Loucy (cell line): ENCODE results near the gene KRTAP10-2.
"Not testable (repeated sequence)": the region's sequence is repeated elsewhere in the genome, so short reads cannot be mapped to it uniquely, and the experiment has no call there.

Experiments used
- H2AFZ ChIP-seq: fragments of 200-600 bp; sonication (generic); 2 replicates; pipeline ENCODE4 v1.6.0; 2016; ENCODE audit warnings: antibody characterized with exemption, mild to moderate bottlenecking, low read length, moderate library complexity
- H3F3A ChIP-seq: fragments of 200-600 bp; 2 replicates; pipeline ENCODE4 v1.6.0; 2016; ENCODE audit warnings: antibody characterized with exemption, low read depth, mild to moderate bottlenecking
- H3K27me3 ChIP-seq: fragments of 200-600 bp; sonication (generic); 2 replicates; pipeline ENCODE4 v1.6.1; 2014; ENCODE audit warnings: low read length, mild to moderate bottlenecking; ENCODE audit not compliant: insufficient read depth, poor library complexity, severe bottlenecking
- H3K36me3 ChIP-seq: fragments of 200-600 bp; sonication (generic); 2 replicates; pipeline ENCODE4 v1.6.1; 2016; ENCODE audit warnings: low read length; ENCODE audit not compliant: insufficient read depth
- H3K4me1 ChIP-seq: fragments of 200-600 bp; sonication (generic); 2 replicates; pipeline ENCODE4 v1.5.1; 2014; ENCODE audit warnings: low read length, mild to moderate bottlenecking; ENCODE audit not compliant: insufficient read depth, poor library complexity, severe bottlenecking
- H3K4me2 ChIP-seq: fragments of 200-600 bp; sonication (generic); 2 replicates; pipeline ENCODE4 v1.6.0; 2014; ENCODE audit warnings: antibody characterized with exemption, low read length, low read depth, mild to moderate bottlenecking; ENCODE audit not compliant: poor library complexity, severe bottlenecking
- H3K4me3 ChIP-seq: fragments of 200-600 bp; sonication (generic); 2 replicates; pipeline ENCODE4 v1.5.1; 2014; ENCODE audit warnings: low read length, mild to moderate bottlenecking, mixed read lengths; ENCODE audit not compliant: poor library complexity, severe bottlenecking
- H3K79me2 ChIP-seq: fragments of 200-600 bp; sonication (generic); 2 replicates; pipeline ENCODE4 v1.6.1; 2014; ENCODE audit warnings: low read length; ENCODE audit not compliant: insufficient read depth
- H3K9ac ChIP-seq: fragments of 200-600 bp; sonication (generic); 2 replicates; pipeline ENCODE4 v1.6.0; 2014; ENCODE audit warnings: mild to moderate bottlenecking, low read depth, low read length, moderate library complexity; ENCODE audit not compliant: poor library complexity, severe bottlenecking
- H3K9me2 ChIP-seq: fragments of 200-600 bp; sonication (generic); replicated peaks from 2 replicates; pipeline ENCODE4 v1.6.1; 2016; ENCODE audit warnings: low read depth, low read length, mixed read lengths
- H3K9me3 ChIP-seq: fragments of 200-600 bp; sonication (generic); 2 replicates; pipeline ENCODE4 v1.6.1; 2014; ENCODE audit warnings: mild to moderate bottlenecking, antibody characterized with exemption, low read length, low read depth; ENCODE audit not compliant: insufficient read depth
- H4K20me1 ChIP-seq: fragments of 200-600 bp; sonication (generic); 2 replicates; pipeline ENCODE4 v1.6.0; 2014; ENCODE audit warnings: antibody characterized with exemption, low read length, mild to moderate bottlenecking; ENCODE audit not compliant: insufficient read depth, poor library complexity, severe bottlenecking
- CTCF ChIP-seq: fragments of 200-600 bp; sonication (generic); conservative IDR thresholded peaks from 2 replicates; pipeline ENCODE4 v1.5.1; 2014; ENCODE audit warnings: mild to moderate bottlenecking, antibody characterized with exemption, low read length
- EZH2phosphoT487 ChIP-seq: fragments of 200-600 bp; IDR thresholded peaks from 2 replicates; pipeline ENCODE4 v1.6.1; 2018; ENCODE audit warnings: antibody characterized with exemption, mild to moderate bottlenecking, moderate library complexity, borderline replicate concordance

KRTAP10-2 gene

GRCh38 chr21:44506279-44507255, 44.7 kb downstream of the KRTAP10-2 start:
- Histone ChIP-seq H3K79me2 (no peaks in the 10 kb centered on the region), H3K4me3 (no peak overlapping the region), H3K4me1 (no peaks in the 10 kb centered on the region), H4K20me1 (no peaks in the 10 kb centered on the region), H2AFZ (no peak overlapping the region), H3K4me2 (no peak overlapping the region), H3K27me3 (no peaks in the 10 kb centered on the region), H3K9me2 (no peaks in the 10 kb centered on the region), H3K9me3 (no peaks in the 10 kb centered on the region), H3F3A (no peaks in the 10 kb centered on the region), H3K9ac (no peak overlapping the region), H3K36me3 (no peaks in the 10 kb centered on the region)
- no peak for TF ChIP-seq EZH2phosphoT487
- TF ChIP-seq CTCF, result no peak

GRCh38 chr21:44505673-44506278, 45.5 kb downstream of the KRTAP10-2 start:
- no peaks in the 10 kb centered on the region for H3F3A ChIP-seq
- no peaks in the 10 kb centered on the region for H3K4me1 ChIP-seq
- no peaks in the 10 kb centered on the region for H3K36me3 ChIP-seq
- no peaks in the 10 kb centered on the region for H3K27me3 ChIP-seq
- no peak overlapping the region for H3K4me3 ChIP-seq
- H3K9me2 ChIP-seq, result no peaks in the 10 kb centered on the region
- no peak overlapping the region for H3K9ac ChIP-seq
- H4K20me1 ChIP-seq, result no peaks in the 10 kb centered on the region
- no peak overlapping the region for H3K4me2 ChIP-seq
- no peak for TF ChIP-seq EZH2phosphoT487
- no peak for TF ChIP-seq CTCF
- no peaks in the 10 kb centered on the region for H3K9me3 ChIP-seq
- H3K79me2 ChIP-seq, result no peaks in the 10 kb centered on the region
- H2AFZ ChIP-seq, result no peak overlapping the region

GRCh38 chr21:44503901-44504399, 47.4 kb downstream of the KRTAP10-2 start:
- Histone ChIP-seq H3K36me3 (no peaks in the 10 kb centered on the region), H3K27me3 (no peaks in the 10 kb centered on the region), H3K4me2 (no peak overlapping the region)

GRCh38 chr21:44503006-44503889, 48.1 kb downstream of the KRTAP10-2 start:
- H3K9me2 ChIP-seq, H3K79me2 ChIP-seq, H3K9me3 ChIP-seq, H3F3A ChIP-seq, H3K27me3 ChIP-seq, H2AFZ ChIP-seq, H3K4me2 ChIP-seq, H4K20me1 ChIP-seq, H3K4me1 ChIP-seq, H3K9ac ChIP-seq, H3K4me3 ChIP-seq, H3K36me3 ChIP-seq: not testable (repeated sequence)

More at GRCh38 chr21:44503901-44504399, 47.4 kb downstream of the KRTAP10-2 start:
- no peaks in the 10 kb centered on the region for H3K9me2 ChIP-seq
- no peaks in the 10 kb centered on the region for H3F3A ChIP-seq
- no peak for TF ChIP-seq CTCF
- TF ChIP-seq EZH2phosphoT487, result no peak
- no peaks in the 10 kb centered on the region for H3K79me2 ChIP-seq
- no peaks in the 10 kb centered on the region for H3K4me1 ChIP-seq
- H3K9ac ChIP-seq, result no peak overlapping the region
- no peaks in the 10 kb centered on the region for H3K9me3 ChIP-seq
- H4K20me1 ChIP-seq, result no peaks in the 10 kb centered on the region
- no peak overlapping the region for H2AFZ ChIP-seq
- H3K4me3 ChIP-seq, result no peak overlapping the region
